OCI-LY7 (cell line): ENCODE measurements around the gene PLXDC2.

Experiments
- EZH2phosphoT487 ChIP-seq: fragments of 200-600 bp; sonication (generic); IDR thresholded peaks from 2 replicates; pipeline ENCODE4 v1.6.1; 2018; ENCODE audit warnings: low read depth, borderline replicate concordance, mild to moderate bottlenecking, mixed run types, antibody characterized with exemption, low read length, moderate library complexity, mixed read lengths
- TF ChIP-seq, protein P1 (sequence below): fragments of 200-600 bp; sonication (generic); conservative IDR thresholded peaks from 2 replicates; pipeline ENCODE4 v1.5.1; 2014; ENCODE audit warnings: mild to moderate bottlenecking, antibody characterized with exemption, low read length, moderate library complexity, mixed read lengths

GRCh38 chr10:19928936-19929335, 112.7 kb downstream of the PLXDC2 start:
- TF ChIP-seq, protein P1, sequence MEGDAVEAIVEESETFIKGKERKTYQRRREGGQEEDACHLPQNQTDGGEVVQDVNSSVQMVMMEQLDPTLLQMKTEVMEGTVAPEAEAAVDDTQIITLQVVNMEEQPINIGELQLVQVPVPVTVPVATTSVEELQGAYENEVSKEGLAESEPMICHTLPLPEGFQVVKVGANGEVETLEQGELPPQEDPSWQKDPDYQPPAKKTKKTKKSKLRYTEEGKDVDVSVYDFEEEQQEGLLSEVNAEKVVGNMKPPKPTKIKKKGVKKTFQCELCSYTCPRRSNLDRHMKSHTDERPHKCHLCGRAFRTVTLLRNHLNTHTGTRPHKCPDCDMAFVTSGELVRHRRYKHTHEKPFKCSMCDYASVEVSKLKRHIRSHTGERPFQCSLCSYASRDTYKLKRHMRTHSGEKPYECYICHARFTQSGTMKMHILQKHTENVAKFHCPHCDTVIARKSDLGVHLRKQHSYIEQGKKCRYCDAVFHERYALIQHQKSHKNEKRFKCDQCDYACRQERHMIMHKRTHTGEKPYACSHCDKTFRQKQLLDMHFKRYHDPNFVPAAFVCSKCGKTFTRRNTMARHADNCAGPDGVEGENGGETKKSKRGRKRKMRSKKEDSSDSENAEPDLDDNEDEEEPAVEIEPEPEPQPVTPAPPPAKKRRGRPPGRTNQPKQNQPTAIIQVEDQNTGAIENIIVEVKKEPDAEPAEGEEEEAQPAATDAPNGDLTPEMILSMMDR = no peak
- no peak for TF ChIP-seq EZH2phosphoT487
